ENCODE results near the gene AGPAT2.

- TF ChIP-seq CTCF (conservative IDR thresholded peaks at IDR 0.05; ENCODE audit: low read depth, low read length), result no peak
- no peak for TF ChIP-seq RAD21 (IDR thresholded peaks at IDR 0.05; ENCODE audit: low read length)
These were observed 24.3 kb downstream of the AGPAT2 start, which contains the start of gene EGFL7 for GRCh38 chr9:136662656-136663581.

Measured in IMR-90 (cell line).